PFSK-1 (cell line): ENCODE measurements around the gene OSTM1.

Experiments
- FOXP2 ChIP-seq: optimal IDR thresholded peaks from 2 replicates; pipeline ENCODE3; 2011; ENCODE audit warnings: borderline replicate concordance, control low read depth, inconsistent platforms; ENCODE audit not compliant: insufficient read depth; ENCODE audit errors: extremely low read length, extremely low read depth
- POLR2AphosphoS5 ChIP-seq: IDR thresholded peaks from 2 replicates; pipeline ENCODE4 v1.6.1; 2012; ENCODE audit warnings: low read depth, mild to moderate bottlenecking, control low read depth, low read length, moderate library complexity
- REST ChIP-seq, 2 experiments: IDR thresholded peaks; 2 replicates each; pipeline versions ENCODE4 v1.6.1 to v1.8.0; 2011 to 2012; ENCODE audit warnings: low read depth in 2 of 2, low read length in 2 of 2, control low read depth in 1 of 2, inconsistent platforms in 1 of 2, mild to moderate bottlenecking in 1 of 2, moderate library complexity in 1 of 2; ENCODE audit not compliant: insufficient read depth in 1 of 2
- SIN3A ChIP-seq: IDR thresholded peaks from 2 replicates; pipeline ENCODE4 v1.6.1; 2012; ENCODE audit warnings: mild to moderate bottlenecking, low read length, moderate library complexity, borderline replicate concordance; ENCODE audit not compliant: insufficient read depth
- TAF1 ChIP-seq: IDR thresholded peaks from 2 replicates; pipeline ENCODE4 v1.6.1; 2012; ENCODE audit warnings: low read length, control low read depth, borderline replicate concordance; ENCODE audit not compliant: insufficient read depth

The OSTM1 gene

GRCh38 chr6:108100003-108100402 is 25.5 kb upstream of the OSTM1 start:
- TF ChIP-seq POLR2AphosphoS5 (no peak), FOXP2 (no peak), REST (IDR thresholded peaks at IDR 0.05; ENCODE audit: insufficient read depth in 1 of 2, low read depth in 2 of 2, low read length in 2 of 2) (no peak), SIN3A (no peak), TAF1 (no peak)

- no peak for TF ChIP-seq FOXP2
Measured at GRCh38 chr6:108097882-108098281, 23.3 kb upstream of the OSTM1 start.

GRCh38 chr6:108093781-108094300 is 19.3 kb upstream of the OSTM1 start:
- TF ChIP-seq POLR2AphosphoS5 (no peak), TAF1 (no peak), REST (IDR thresholded peaks at IDR 0.05; ENCODE audit: insufficient read depth in 1 of 2, low read depth in 2 of 2, low read length in 2 of 2) (no peak), FOXP2 (no peak), SIN3A (no peak)

GRCh38 chr6:108091288-108091687 is 16.7 kb upstream of the OSTM1 start:
- no peak for TF ChIP-seq TAF1
- TF ChIP-seq SIN3A: no peak
- no peak for TF ChIP-seq POLR2AphosphoS5
- no peak for TF ChIP-seq REST (IDR thresholded peaks at IDR 0.05; ENCODE audit: insufficient read depth in 1 of 2, low read depth in 2 of 2, low read length in 2 of 2)
- no peak for TF ChIP-seq FOXP2

- TF ChIP-seq TAF1 (no peak), REST (IDR thresholded peaks at IDR 0.05; ENCODE audit: insufficient read depth in 1 of 2, low read depth in 2 of 2, low read length in 2 of 2) (no peak), FOXP2 (no peak), SIN3A (no peak), POLR2AphosphoS5 (no peak)
Measured at GRCh38 chr6:108083349-108083748, 8.8 kb upstream of the OSTM1 start.

- TF ChIP-seq TAF1 (no peak), SIN3A (no peak), POLR2AphosphoS5 (no peak), REST (IDR thresholded peaks at IDR 0.05; ENCODE audit: insufficient read depth in 1 of 2, low read depth in 2 of 2, low read length in 2 of 2) (no peak), FOXP2 (no peak)
Measured at GRCh38 chr6:108082539-108082938, 8.0 kb upstream of the OSTM1 start.
